ENCODE results near the gene DOCK9. TPM values are rescaled to one million over a fixed set of nuclear protein-coding genes. Genes with fewer than 3 reads are reported as not detected.

Gene DOCK9
- total and polyA plus RNA-seq, 2 experiments from 2014 or later, result 16.4 to 38.9 TPM

GRCh38 chr13:98853771-98854221, 124.1 kb downstream of the DOCK9 start:
- Histone ChIP-seq H3K27ac (no peak overlapping the region), H3K9me3 (ENCODE audit: low read depth) (no peaks in the 10 kb centered on the region), H3K79me2 (no peaks in the 10 kb centered on the region), H3K4me2 (no peak overlapping the region), H2AFZ (no peak overlapping the region), H3K4me3 (no peak overlapping the region), H3K36me3 (replicated peaks; ENCODE audit: insufficient read depth, low read depth) (no peaks in the 10 kb centered on the region), H3K9me2 (replicated peaks; ENCODE audit: insufficient read depth) (no peaks in the 10 kb centered on the region), H3K27me3 (no peaks in the 10 kb centered on the region), H3K4me1 (ENCODE audit: insufficient read depth) (no peaks in the 10 kb centered on the region), H4K20me1 (ENCODE audit: insufficient read depth, poor library complexity, severe bottlenecking) (no peaks in the 10 kb centered on the region)
- no peak for TF ChIP-seq EZH2 (IDR thresholded peaks at IDR 0.05; ENCODE audit: borderline replicate concordance)
- TF ChIP-seq, protein P1, sequence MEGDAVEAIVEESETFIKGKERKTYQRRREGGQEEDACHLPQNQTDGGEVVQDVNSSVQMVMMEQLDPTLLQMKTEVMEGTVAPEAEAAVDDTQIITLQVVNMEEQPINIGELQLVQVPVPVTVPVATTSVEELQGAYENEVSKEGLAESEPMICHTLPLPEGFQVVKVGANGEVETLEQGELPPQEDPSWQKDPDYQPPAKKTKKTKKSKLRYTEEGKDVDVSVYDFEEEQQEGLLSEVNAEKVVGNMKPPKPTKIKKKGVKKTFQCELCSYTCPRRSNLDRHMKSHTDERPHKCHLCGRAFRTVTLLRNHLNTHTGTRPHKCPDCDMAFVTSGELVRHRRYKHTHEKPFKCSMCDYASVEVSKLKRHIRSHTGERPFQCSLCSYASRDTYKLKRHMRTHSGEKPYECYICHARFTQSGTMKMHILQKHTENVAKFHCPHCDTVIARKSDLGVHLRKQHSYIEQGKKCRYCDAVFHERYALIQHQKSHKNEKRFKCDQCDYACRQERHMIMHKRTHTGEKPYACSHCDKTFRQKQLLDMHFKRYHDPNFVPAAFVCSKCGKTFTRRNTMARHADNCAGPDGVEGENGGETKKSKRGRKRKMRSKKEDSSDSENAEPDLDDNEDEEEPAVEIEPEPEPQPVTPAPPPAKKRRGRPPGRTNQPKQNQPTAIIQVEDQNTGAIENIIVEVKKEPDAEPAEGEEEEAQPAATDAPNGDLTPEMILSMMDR (IDR thresholded peaks at IDR 0.05; ENCODE audit: poor library complexity), result no peak
- TF ChIP-seq EZH2phosphoT487 (IDR thresholded peaks at IDR 0.05; ENCODE audit: low read depth, severe bottlenecking, unreplicated experiment), result no peak
- no peak for DNase-seq (ENCODE audit: low spot score)
- WGBS (ENCODE audit: low lambda C conversion rate, missing lambda C conversion rate), result 91% methylated on average over 6 of the region's 6 CpGs

DNA sequence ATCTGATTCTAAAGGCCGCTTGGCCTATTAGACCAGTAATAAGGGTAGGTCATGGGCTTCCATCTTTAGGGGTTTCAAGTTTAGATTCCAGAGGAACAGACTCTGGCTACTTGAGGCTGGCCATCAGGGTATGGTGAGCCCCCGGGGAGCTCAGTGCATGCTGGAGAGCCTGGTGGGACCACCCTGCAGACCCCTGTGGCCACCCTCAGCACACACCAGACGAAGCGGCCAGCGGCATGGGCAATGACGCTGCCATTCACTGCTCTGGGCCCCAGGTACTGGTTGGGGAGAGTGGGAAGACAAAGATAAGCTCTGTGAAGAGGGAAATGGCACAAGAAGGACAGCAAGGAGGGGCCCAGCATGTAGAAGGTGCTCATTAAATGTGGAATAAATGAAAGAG, 126.6 kb downstream of the DOCK9 start:
- Histone ChIP-seq H2AFZ (no peak overlapping the region), H3K9me3 (ENCODE audit: low read depth) (no peaks in the 10 kb centered on the region), H3K36me3 (replicated peaks; ENCODE audit: insufficient read depth, low read depth) (no peaks in the 10 kb centered on the region), H3K79me2 (no peaks in the 10 kb centered on the region), H3K27ac (no peak overlapping the region), H3K27me3 (no peaks in the 10 kb centered on the region), H3K9me2 (replicated peaks; ENCODE audit: insufficient read depth) (no peaks in the 10 kb centered on the region), H3K4me1 (ENCODE audit: insufficient read depth) (no peaks in the 10 kb centered on the region), H3K4me3 (no peak overlapping the region), H4K20me1 (ENCODE audit: insufficient read depth, poor library complexity, severe bottlenecking) (no peaks in the 10 kb centered on the region), H3K4me2 (no peak overlapping the region)
- TF ChIP-seq, protein P1 (IDR thresholded peaks at IDR 0.05; ENCODE audit: poor library complexity), result no peak
- TF ChIP-seq EZH2 (IDR thresholded peaks at IDR 0.05; ENCODE audit: borderline replicate concordance) (no peak), EZH2phosphoT487 (IDR thresholded peaks at IDR 0.05; ENCODE audit: low read depth, severe bottlenecking, unreplicated experiment) (no peak)
- 98% methylated on average over 6 of the region's 6 CpGs for WGBS (ENCODE audit: low lambda C conversion rate, missing lambda C conversion rate)
- DNase-seq (ENCODE audit: low spot score), result no peak

- H3K79me2 ChIP-seq, result no peaks in the 10 kb centered on the region
- no peaks in the 10 kb centered on the region for H3K4me1 ChIP-seq (ENCODE audit: insufficient read depth)
- H3K27me3 ChIP-seq, result no peaks in the 10 kb centered on the region
- WGBS (ENCODE audit: low lambda C conversion rate, missing lambda C conversion rate), result 96% methylated on average over 7 of the region's 7 CpGs
- no peak overlapping the region for H2AFZ ChIP-seq
- no peaks in the 10 kb centered on the region for H3K36me3 ChIP-seq (replicated peaks; ENCODE audit: insufficient read depth, low read depth)
- TF ChIP-seq EZH2 (IDR thresholded peaks at IDR 0.05; ENCODE audit: borderline replicate concordance) (no peak), EZH2phosphoT487 (IDR thresholded peaks at IDR 0.05; ENCODE audit: low read depth, severe bottlenecking, unreplicated experiment) (no peak)
- TF ChIP-seq, protein P1 (IDR thresholded peaks at IDR 0.05; ENCODE audit: poor library complexity), result no peak
- H3K9me3 ChIP-seq (ENCODE audit: low read depth), result no peaks in the 10 kb centered on the region
- no peak overlapping the region for H3K4me3 ChIP-seq
- no peak for DNase-seq (ENCODE audit: low spot score)
- no peaks in the 10 kb centered on the region for H4K20me1 ChIP-seq (ENCODE audit: insufficient read depth, poor library complexity, severe bottlenecking)
- no peak overlapping the region for H3K4me2 ChIP-seq
- H3K27ac ChIP-seq, result no peak overlapping the region
- no peaks in the 10 kb centered on the region for H3K9me2 ChIP-seq (replicated peaks; ENCODE audit: insufficient read depth)
Observed at GRCh38 chr13:98848746-98849145, 129.1 kb downstream of the DOCK9 start.

DNA sequence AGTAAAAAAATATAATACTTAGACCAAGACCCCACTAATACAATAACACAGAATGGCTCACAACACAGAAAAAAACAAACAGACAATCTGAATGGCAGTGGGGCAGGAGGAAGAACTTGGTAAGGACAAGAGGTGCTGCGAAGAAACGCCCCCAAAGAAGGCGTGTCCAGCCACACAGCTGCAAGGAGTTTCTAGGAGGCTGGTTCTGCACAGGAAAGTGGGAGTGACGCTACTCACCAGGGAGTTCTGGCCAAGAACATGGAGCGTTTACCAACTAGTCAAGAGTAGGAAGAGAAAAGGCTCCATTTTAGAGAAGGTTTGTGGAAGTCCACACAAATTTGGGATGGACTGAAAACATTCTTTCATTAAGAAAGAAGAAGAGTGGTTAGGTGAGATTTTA, 130.1 kb downstream of the DOCK9 start:
- Histone ChIP-seq H3K4me3 (no peak overlapping the region), H3K27me3 (no peaks in the 10 kb centered on the region), H2AFZ (no peak overlapping the region), H3K4me1 (ENCODE audit: insufficient read depth) (no peaks in the 10 kb centered on the region), H3K9me2 (replicated peaks; ENCODE audit: insufficient read depth) (no peaks in the 10 kb centered on the region), H3K4me2 (no peak overlapping the region), H3K9me3 (ENCODE audit: low read depth) (no peaks in the 10 kb centered on the region), H4K20me1 (ENCODE audit: insufficient read depth, poor library complexity, severe bottlenecking) (no peaks in the 10 kb centered on the region), H3K27ac (no peak overlapping the region), H3K36me3 (replicated peaks; ENCODE audit: insufficient read depth, low read depth) (no peaks in the 10 kb centered on the region), H3K79me2 (no peaks in the 10 kb centered on the region)
- no peak for DNase-seq (ENCODE audit: low spot score)
- WGBS (ENCODE audit: low lambda C conversion rate, missing lambda C conversion rate), result 78% methylated on average over 5 of the region's 5 CpGs
- TF ChIP-seq, protein P1 (IDR thresholded peaks at IDR 0.05; ENCODE audit: poor library complexity), result no peak

All from hepatocyte (in vitro differentiated cells).